Endothelial cell of umbilical vein (primary cell): ENCODE results near the gene PTGES3. TPM values are rescaled to one million over a fixed set of nuclear protein-coding genes. Genes with fewer than 3 reads are reported as not detected.

Experiments used
- BruUV-seq: library from RNA; stranded (reverse); fragments of 400-500 nt; replicated peaks from 2 replicates; lab custom pipeline; 2021; lab: Mats Ljungman, UMichigan
- CTCF ChIA-PET: fragments of 300-600, 350-600 bp; sonication (Branson Sonifier 250); formaldehyde crosslinking; loops from one replicate; lab custom pipeline; 2021; ENCODE audit warnings: antibody characterized with exemption, inconsistent platforms; lab: Charles Lee
- POLR2A ChIA-PET: fragments of 300-600, 350-600 bp; sonication (Branson Sonifier 250); formaldehyde crosslinking; loops from one replicate; lab custom pipeline; 2021; ENCODE audit warnings: antibody characterized with exemption, inconsistent platforms; lab: Charles Lee
- DNase-seq: peaks from one replicate; pipeline ENCODE4 v3.0.0-alpha.2; 2011; ENCODE audit warnings: low read depth, low spot score
- FAIRE-seq: peaks from 2 replicates; lab custom pipeline; 2011; peaks lifted over from hg19 to GRCh38; lab: Jason Lieb, UNC
- H2AFZ ChIP-seq: 2 replicates; pipeline ENCODE4 v1.6.0; 2012; ENCODE audit warnings: low read depth, low read length, control low read depth, inconsistent platforms
- H3K27ac ChIP-seq: 2 replicates; pipeline ENCODE4 v1.5.1; 2011; ENCODE audit warnings: low read depth, mild to moderate bottlenecking, control low read depth, low read length, moderate library complexity; ENCODE audit not compliant: insufficient read depth
- H3K27me3 ChIP-seq, 2 experiments: 2 replicates each; pipeline versions ENCODE4 v1.6.0 to v1.6.1; 2011; ENCODE audit warnings: low read length in 2 of 2, mixed read lengths in 1 of 2; ENCODE audit not compliant: control insufficient read depth in 2 of 2, insufficient read depth in 2 of 2
- H3K36me3 ChIP-seq, 2 experiments: 2 replicates in 1 of 2; 3 replicates in 1 of 2; pipeline ENCODE4 v1.5.1; 2011; ENCODE audit warnings: low read length in 2 of 2, mild to moderate bottlenecking in 1 of 2, moderate library complexity in 1 of 2; ENCODE audit not compliant: control insufficient read depth in 2 of 2, insufficient read depth in 2 of 2; ENCODE audit errors: extremely low read depth in 1 of 2
- H3K4me1 ChIP-seq: 3 replicates; pipeline ENCODE4 v1.5.1; 2011; ENCODE audit warnings: mild to moderate bottlenecking, low read length; ENCODE audit not compliant: control insufficient read depth, insufficient read depth; ENCODE audit errors: extremely low read depth
- H3K4me2 ChIP-seq: 2 replicates; pipeline ENCODE4 v1.6.1; 2011; ENCODE audit warnings: low read length, control low read depth, mixed read lengths; ENCODE audit not compliant: insufficient read depth
- H3K4me3 ChIP-seq, 3 experiments: fragments of 200-600 bp in 1 of 3; sonication (generic), shearing (Covaris generic) in 1 of 3; replicated peaks in 1 of 3; 2 replicates each; pipeline ENCODE4 v1.5.1; 2011 to 2016; ENCODE audit warnings: control low read depth in 3 of 3, low read length in 3 of 3, mild to moderate bottlenecking in 2 of 3, inconsistent platforms in 1 of 3, low read depth in 1 of 3, moderate library complexity in 1 of 3; ENCODE audit not compliant: insufficient read depth in 1 of 3
- H3K79me2 ChIP-seq: 2 replicates; pipeline ENCODE4 v1.6.0; 2012; ENCODE audit warnings: low read length, inconsistent platforms; ENCODE audit not compliant: control insufficient read depth, insufficient read depth
- H3K9ac ChIP-seq: replicated peaks from 2 replicates; pipeline ENCODE3; 2011; ENCODE audit warnings: low read length, control low read depth; ENCODE audit not compliant: insufficient read depth; ENCODE audit errors: extremely low read depth
- H3K9me1 ChIP-seq: replicated peaks from 3 replicates; pipeline ENCODE4 v1.6.0; 2011; ENCODE audit warnings: mild to moderate bottlenecking, low read length; ENCODE audit not compliant: control insufficient read depth, insufficient read depth; ENCODE audit errors: extremely low read depth
- H3K9me3 ChIP-seq: replicated peaks from 2 replicates; pipeline ENCODE4 v1.5.1; 2012; ENCODE audit warnings: low read length, inconsistent platforms; ENCODE audit not compliant: control insufficient read depth, insufficient read depth
- H4K20me1 ChIP-seq: replicated peaks from 2 replicates; pipeline ENCODE3; 2011; ENCODE audit warnings: mild to moderate bottlenecking, low read length; ENCODE audit not compliant: control insufficient read depth, insufficient read depth; ENCODE audit errors: extremely low read depth
- CTCF ChIP-seq, 2 donors: IDR thresholded peaks; 1 replicate in 1 of 2; 2 replicates in 1 of 2; pipeline ENCODE4 v1.5.1; 2011; ENCODE audit warnings: low read length in 2 of 2, mild to moderate bottlenecking in 2 of 2, moderate library complexity in 2 of 2, control low read depth in 1 of 2, inconsistent platforms in 1 of 2, low read depth in 1 of 2; ENCODE audit not compliant: insufficient read depth in 1 of 2; ENCODE audit errors: extremely low read depth in 1 of 2
- EZH2 ChIP-seq: IDR thresholded peaks from 2 replicates; pipeline ENCODE4 v1.6.1; 2012; ENCODE audit warnings: borderline replicate concordance, low read depth, mild to moderate bottlenecking, moderate library complexity, low read length, inconsistent platforms; ENCODE audit not compliant: severe bottlenecking
- FOS ChIP-seq: IDR thresholded peaks from 2 replicates; pipeline ENCODE4 v1.6.1; 2011; ENCODE audit warnings: mild to moderate bottlenecking, low read length, moderate library complexity, borderline replicate concordance; ENCODE audit not compliant: insufficient read depth
- GATA2 ChIP-seq: IDR thresholded peaks from 2 replicates; pipeline ENCODE4 v1.7.0; 2011; ENCODE audit warnings: low read depth, mild to moderate bottlenecking, moderate library complexity, mixed read lengths, low read length; ENCODE audit not compliant: insufficient read length, insufficient read depth
- JUN ChIP-seq: IDR thresholded peaks from 2 replicates; pipeline ENCODE4 v1.6.1; 2011; ENCODE audit warnings: borderline replicate concordance, low read depth; ENCODE audit not compliant: insufficient read length, insufficient read depth
- MAX ChIP-seq: IDR thresholded peaks from 2 replicates; pipeline ENCODE4 v1.6.1; 2011; ENCODE audit not compliant: insufficient read depth, insufficient read length
- MYC ChIP-seq: IDR thresholded peaks from one replicate; pipeline ENCODE4 v1.6.1; 2011; ENCODE audit warnings: mild to moderate bottlenecking, low read depth, low read length
- POLR2A ChIP-seq: IDR thresholded peaks from 2 replicates; pipeline ENCODE4 v1.6.1; 2012; ENCODE audit warnings: low read depth, mild to moderate bottlenecking, control low read depth, low read length
- POLR2AphosphoS5 ChIP-seq: IDR thresholded peaks from 2 replicates; pipeline ENCODE4 v1.6.1; 2012; ENCODE audit warnings: low read depth, mild to moderate bottlenecking, control low read depth, low read length, moderate library complexity; ENCODE audit not compliant: insufficient read depth
- dilution Hi-C: fragments of 300-500 bp; cut with MboI; formaldehyde crosslinking; loops from one replicate; pipeline ENCODE4 v1.15.0; 2019; ENCODE audit warnings: low sequenced_read_pairs; ENCODE audit not compliant: extremely low pct_ligation_motif_present
- intact Hi-C: fragments of 100-400 bp; cut with micrococcal nuclease; formaldehyde crosslinking; loops from one replicate; pipeline ENCODE4 v1.10.0; 2022
- polyA plus RNA-seq, 4 experiments: library from polyadenylated mRNA; depleted of rRNA in 3 of 4; stranded (reverse) in 3 of 4; unstranded in 1 of 4; fragments of >200 nt; gene quantifications; 2 replicates each; pipeline versions ENCODE4 v1.2.1 to v1.2.3, GENCODE V29; 2011 to 2012; ENCODE audit warnings: missing spikeins in 1 of 4
- total RNA-seq: library from RNA; stranded (reverse); gene quantifications from 2 replicates; pipeline ENCODE4 v1.2.3, GENCODE V29; 2021

The PTGES3 gene
- total and polyA plus RNA-seq, 2 donors (not counting 3 experiments of a cell fraction or from before 2014, with no cell fraction given): 48.5 to 278 TPM

- peak overlapping the region; percentile 85 to 90 (median 86) for H3K4me3 ChIP-seq
- ChIA-PET CTCF (interaction anchor here (0.7 to 1.5 kb wide), 2 partner anchors 39 to 87 kb away, joined by 3 to 4 read pairs; no protein-coding TSS in a partner anchor), POLR2A (no interaction called here)
- intact Hi-C loops (loop anchor here (2.0 kb wide), 1 partner anchor 87 kb away; no protein-coding TSS in a partner anchor), dilution Hi-C loops (no loop called here)
- H3K9me3 ChIP-seq: no peaks in the 10 kb centered on the region
- peaks cover 9% of the 10 kb centered on the region for H4K20me1 ChIP-seq
- H3K27ac ChIP-seq: peak overlapping the region; percentile 61
- H3K9ac ChIP-seq: peak overlapping the region; percentile 90
- no peaks in the 10 kb centered on the region for H3K9me1 ChIP-seq
- H2AFZ ChIP-seq: no peak overlapping the region
- DNase-seq (peak; percentile 41), FAIRE-seq (peak; percentile 55)
- H3K4me2 ChIP-seq: peak overlapping the region; percentile 71
- peaks cover 60% of the 10 kb centered on the region for H3K79me2 ChIP-seq
- peaks cover 6 to 9% of the 10 kb centered on the region in 2 experiments for H3K36me3 ChIP-seq
- peaks cover 33% of the 10 kb centered on the region for H3K4me1 ChIP-seq
- no TSS peak for BruUV-seq
- TF ChIP-seq POLR2AphosphoS5: peak; percentile 42
- TF ChIP-seq MAX: no peak
- no peaks in the 10 kb centered on the region for H3K27me3 ChIP-seq
These were observed 36.0 kb upstream of the PTGES3 start for GRCh38 chr12:56723889-56724700.

- Histone ChIP-seq H4K20me1 (peaks cover 9% of the 10 kb centered on the region), H3K79me2 (peaks cover 67% of the 10 kb centered on the region), H3K27me3 (no peaks in the 10 kb centered on the region), H3K9me1 (no peaks in the 10 kb centered on the region), H2AFZ (no peak overlapping the region), H3K4me1 (peaks cover 33% of the 10 kb centered on the region), H3K27ac (no peak overlapping the region), H3K4me3 (peak overlapping the region; percentile 85 to 90 (median 86)), H3K9ac (peak overlapping the region; percentile 90), H3K4me2 (peak overlapping the region; percentile 71), H3K36me3 (peaks cover 9 to 12% of the 10 kb centered on the region in 2 experiments), H3K9me3 (no peaks in the 10 kb centered on the region)
- CTCF ChIA-PET: interaction anchor here (1.5 kb wide), 1 partner anchor 39 kb away, joined by 4 read pairs; no protein-coding TSS in a partner anchor
- POLR2A ChIA-PET: no interaction called here
- dilution Hi-C loops: no loop called here
- TF ChIP-seq POLR2A (no peak), FOS (no peak), JUN (no peak), POLR2AphosphoS5 (no peak), MYC (no peak), MAX (no peak), EZH2 (no peak), GATA2 (no peak), CTCF (IDR thresholded peaks at IDR 0.05; ENCODE audit: extremely low read depth in 1 of 2, insufficient read depth in 1 of 2, low read depth in 1 of 2, low read length in 2 of 2) (no peak)
- no peak for DNase-seq
- no peak for FAIRE-seq
- BruUV-seq: no TSS peak
- intact Hi-C loops: no loop called here
These were observed 35.3 kb upstream of the PTGES3 start for GRCh38 chr12:56723352-56723751.
